HepG2 (cell line): Measurements from ENCODE around the gene SPAG9. TPM values are rescaled to one million over a fixed set of nuclear protein-coding genes. Genes with fewer than 3 reads are reported as not detected.
A peak's percentile ranks its signal among the peaks of the same experiment; 100 is the strongest.

ENCODE experiments used
- ARID3A ChIP-seq: IDR thresholded peaks from 2 replicates; pipeline ENCODE4 v1.6.1; 2012; ENCODE audit warnings: low read depth, low read length, improper control_type of control experiment
- ATAD3A ChIP-seq: sonication (generic); formaldehyde crosslinking; IDR thresholded peaks from 2 replicates; pipeline ENCODE4 v1.4.0; 2020; ENCODE audit warnings: missing genetic modification reagents
- BCLAF1 ChIP-seq: fragments of 450-650 bp; IDR thresholded peaks from 2 replicates; pipeline ENCODE4 v1.6.1; 2017; ENCODE audit warnings: mild to moderate bottlenecking
- DPF2 ChIP-seq: sonication (generic); formaldehyde crosslinking; IDR thresholded peaks from 2 replicates; pipeline ENCODE4 v1.4.0; 2020; ENCODE audit warnings: mild to moderate bottlenecking, low read depth, missing genetic modification reagents, borderline replicate concordance
- HNF1A ChIP-seq, 2 experiments: sonication (generic) in 1 of 2; formaldehyde crosslinking in 1 of 2; IDR thresholded peaks; 2 replicates each; pipeline versions ENCODE4 v1.4.0 to v1.6.1; 2016 to 2020; ENCODE audit warnings: borderline replicate concordance in 1 of 2, low read depth in 1 of 2, mild to moderate bottlenecking in 1 of 2, missing genetic modification reagents in 1 of 2
- MIER2 ChIP-seq: IDR thresholded peaks from 2 replicates; pipeline ENCODE4 v1.6.1; 2016; ENCODE audit warnings: missing biosample characterization, missing genetic modification reagents
- MTF2 ChIP-seq: sonication (generic); formaldehyde crosslinking; IDR thresholded peaks from 2 replicates; pipeline ENCODE4 v1.5.0; 2020; ENCODE audit warnings: missing genetic modification reagents, borderline replicate concordance
- NFAT5 ChIP-seq: sonication (generic); formaldehyde crosslinking; IDR thresholded peaks from 2 replicates; pipeline ENCODE4 v1.4.0; 2020; ENCODE audit warnings: missing genetic modification reagents
- ZNF276 ChIP-seq: sonication (generic); formaldehyde crosslinking; IDR thresholded peaks from 2 replicates; pipeline ENCODE4 v1.4.0; 2020; ENCODE audit warnings: mild to moderate bottlenecking, low read depth, missing genetic modification reagents
- ZNF780A ChIP-seq: sonication (generic); formaldehyde crosslinking; IDR thresholded peaks from 2 replicates; pipeline ENCODE4 v1.8.0; 2022; ENCODE audit warnings: mild to moderate bottlenecking, missing genetic modification reagents, moderate library complexity
- polyA plus RNA-seq, 8 experiments: library from polyadenylated mRNA; depleted of rRNA in 3 of 8; stranded (reverse) in 7 of 8; unstranded in 1 of 8; fragments of >200 nt; fragmentation: Illumina TruSeq in 4 of 8; extraction: Trizol in 4 of 8; gene quantifications; 2 replicates each; pipeline versions ENCODE4 v1.2.1 to v1.2.3, GENCODE V29; 2011 to 2016; ENCODE audit warnings: low read depth in 4 of 8, missing spikeins in 1 of 8, mixed read lengths in 1 of 8; ENCODE audit not compliant: insufficient read depth in 1 of 8
- total RNA-seq, 5 experiments: library from RNA; depleted of rRNA; stranded (reverse); fragments of >200 nt; fragmentation: Illumina TruSeq; extraction: Trizol; gene quantifications; 2 replicates each; pipeline ENCODE4 v1.2.3, GENCODE V29; 2016; ENCODE audit warnings: low read depth in 1 of 5

Gene SPAG9
- total and polyA plus RNA-seq, 2 of the 13 experiments (the other 11 are each of a cell fraction or from before 2014, with no cell fraction given), result 43.2 to 78.6 TPM

GRCh38 chr17:51166198-51166986 lies 45.7 kb upstream of the SPAG9 start, which contains the start of gene NME2 (continued):
- TF ChIP-seq ZNF780A (CRISPR knock-in tag), result 0 out of 2 replicates have a peak, but pooled peaks have one; percentile 38
- TF ChIP-seq MTF2 (CRISPR knock-in tag), result no peak; the same call in 1 of the 2 replicates
- no peak for TF ChIP-seq ARID3A
- no peak for TF ChIP-seq ATAD3A (CRISPR knock-in tag)
- TF ChIP-seq ZNF276 (CRISPR knock-in tag), result peak; percentile 81; the same call in 1 of the 2 replicates
- no peak for TF ChIP-seq MIER2
- TF ChIP-seq HNF1A (IDR thresholded peaks at IDR 0.05; ENCODE audit: low read depth), result no peak
- TF ChIP-seq HNF1A (CRISPR knock-in tag; IDR thresholded peaks at IDR 0.05; ENCODE audit: borderline replicate concordance), result 0 out of 2 replicates have a peak, but pooled peaks have one; percentile 16
- TF ChIP-seq NFAT5 (CRISPR knock-in tag), result no peak
- no peak; the same call in 1 of the 2 replicates for TF ChIP-seq DPF2 (CRISPR knock-in tag)
- no peak for TF ChIP-seq BCLAF1
